Astrocyte (in vitro differentiated cells and primary cell): ENCODE measurements around the gene CD1E. TPM values are rescaled to one million over a fixed set of nuclear protein-coding genes. Genes with fewer than 3 reads are reported as not detected.

Source experiments
- DNase-seq: peaks from one replicate; pipeline ENCODE4 v3.0.0-alpha.2; 2010; ENCODE audit warnings: low read depth
- FAIRE-seq: peaks from 2 replicates; lab custom pipeline; 2011; peaks lifted over from hg19 to GRCh38; lab: Jason Lieb, UNC
- H2AFZ ChIP-seq: 2 replicates; pipeline ENCODE4 v1.6.0; 2012; ENCODE audit warnings: low read depth, low read length, inconsistent platforms
- H3K27ac ChIP-seq: 2 replicates; pipeline ENCODE4 v1.5.1; 2011; ENCODE audit warnings: low read depth, low read length, inconsistent platforms
- H3K27me3 ChIP-seq: 2 replicates; pipeline ENCODE4 v1.6.0; 2011; ENCODE audit warnings: low read length, inconsistent platforms; ENCODE audit not compliant: insufficient read depth
- H3K36me3 ChIP-seq: 2 replicates; pipeline ENCODE4 v1.5.1; 2011; ENCODE audit warnings: low read length, inconsistent platforms; ENCODE audit not compliant: insufficient read depth
- H3K4me1 ChIP-seq: 2 replicates; pipeline ENCODE4 v1.5.1; 2011; ENCODE audit warnings: low read length, inconsistent platforms; ENCODE audit not compliant: insufficient read depth
- H3K4me2 ChIP-seq: 2 replicates; pipeline ENCODE4 v1.6.0; 2012; ENCODE audit warnings: low read length, inconsistent platforms
- H3K4me3 ChIP-seq: 2 replicates; pipeline ENCODE4 v1.5.1; 2011; ENCODE audit warnings: low read depth, mild to moderate bottlenecking, low read length, inconsistent platforms; ENCODE audit not compliant: insufficient read depth
- H3K79me2 ChIP-seq: 2 replicates; pipeline ENCODE4 v1.6.0; 2012; ENCODE audit warnings: mild to moderate bottlenecking, low read length, inconsistent platforms; ENCODE audit not compliant: insufficient read depth
- H3K9ac ChIP-seq: 2 replicates; pipeline ENCODE4 v1.6.0; 2012; ENCODE audit warnings: mild to moderate bottlenecking, low read length, inconsistent platforms
- H3K9me3 ChIP-seq: 2 replicates; pipeline ENCODE4 v1.5.1; 2012; ENCODE audit warnings: low read depth, mild to moderate bottlenecking, low read length, inconsistent platforms; ENCODE audit not compliant: insufficient read depth
- H4K20me1 ChIP-seq: 2 replicates; pipeline ENCODE4 v1.6.0; 2012; ENCODE audit warnings: low read length, inconsistent platforms; ENCODE audit not compliant: insufficient read depth
- H3K27ac Mint-ChIP-seq: one replicate; pipeline ENCODE4 v1.8.0; 2021; ENCODE audit warnings: mild to moderate bottlenecking, mixed read lengths; ENCODE audit not compliant: unreplicated experiment
- H3K27me3 Mint-ChIP-seq: one replicate; pipeline ENCODE4 v1.8.0; 2021; ENCODE audit warnings: low read depth, mixed read lengths; ENCODE audit not compliant: unreplicated experiment
- H3K36me3 Mint-ChIP-seq: one replicate; pipeline ENCODE4 v1.8.0; 2021; ENCODE audit warnings: low read depth, mixed read lengths; ENCODE audit not compliant: unreplicated experiment
- H3K4me1 Mint-ChIP-seq: one replicate; pipeline ENCODE4 v1.8.0; 2021; ENCODE audit warnings: low read depth, mixed read lengths; ENCODE audit not compliant: unreplicated experiment
- H3K4me3 Mint-ChIP-seq: one replicate; pipeline ENCODE4 v1.8.0; 2021; ENCODE audit warnings: mild to moderate bottlenecking, moderate library complexity, mixed read lengths; ENCODE audit not compliant: unreplicated experiment
- H3K9me3 Mint-ChIP-seq: one replicate; pipeline ENCODE4 v1.8.0; 2021; ENCODE audit warnings: mild to moderate bottlenecking, mixed read lengths; ENCODE audit not compliant: unreplicated experiment
- CTCF ChIP-seq: IDR thresholded peaks from 2 replicates; pipeline ENCODE4 v1.5.1; 2011; ENCODE audit warnings: low read depth, mild to moderate bottlenecking, inconsistent platforms, low read length, moderate library complexity; ENCODE audit not compliant: insufficient read depth
- EZH2 ChIP-seq: IDR thresholded peaks from 2 replicates; pipeline ENCODE4 v1.6.1; 2012; ENCODE audit warnings: mild to moderate bottlenecking, low read length, inconsistent platforms; ENCODE audit not compliant: insufficient read depth
- total RNA-seq: library from RNA; stranded (reverse); gene quantifications from 2 replicates; pipeline ENCODE4 v1.2.1, GENCODE V29; 2021

CD1E gene
- total RNA-seq, 1 donor from 2014 or later = not detected

GRCh38 chr1:158323866-158324265, 29.8 kb upstream of the CD1E start:
- no peak for TF ChIP-seq EZH2
- TF ChIP-seq CTCF = no peak
- Mint-ChIP-seq H3K27me3 (peaks cover 1% of the 10 kb centered on the region), H3K9me3 (no peaks in the 10 kb centered on the region), H3K4me3 (no peak overlapping the region), H3K36me3 (no peaks in the 10 kb centered on the region), H3K4me1 (no peaks in the 10 kb centered on the region), H3K27ac (no peak overlapping the region)
- Histone ChIP-seq H3K9me3 (no peaks in the 10 kb centered on the region), H3K79me2 (no peaks in the 10 kb centered on the region), H3K4me1 (no peaks in the 10 kb centered on the region), H3K27ac (no peak overlapping the region), H3K4me3 (no peak overlapping the region), H4K20me1 (no peaks in the 10 kb centered on the region), H3K27me3 (no peaks in the 10 kb centered on the region), H3K9ac (no peak overlapping the region), H3K4me2 (no peak overlapping the region), H2AFZ (no peak overlapping the region), H3K36me3 (no peaks in the 10 kb centered on the region)
- FAIRE-seq (no peak), DNase-seq (no peak)

- Histone ChIP-seq H3K27me3 (no peaks in the 10 kb centered on the region), H3K79me2 (no peaks in the 10 kb centered on the region), H2AFZ (no peak overlapping the region), H3K4me1 (no peaks in the 10 kb centered on the region), H3K4me2 (no peak overlapping the region), H3K36me3 (no peaks in the 10 kb centered on the region), H3K9ac (no peak overlapping the region), H3K4me3 (no peak overlapping the region), H4K20me1 (no peaks in the 10 kb centered on the region), H3K27ac (no peak overlapping the region), H3K9me3 (no peaks in the 10 kb centered on the region)
- no peak for DNase-seq
- peaks cover 1% of the 10 kb centered on the region for H3K27me3 Mint-ChIP-seq
- TF ChIP-seq CTCF (no peak), EZH2 (no peak)
- H3K36me3 Mint-ChIP-seq = no peaks in the 10 kb centered on the region
- no peak for FAIRE-seq
- no peak overlapping the region for H3K4me3 Mint-ChIP-seq
- H3K9me3 Mint-ChIP-seq = no peaks in the 10 kb centered on the region
- H3K27ac Mint-ChIP-seq = no peak overlapping the region
- H3K4me1 Mint-ChIP-seq = no peaks in the 10 kb centered on the region
Observed at GRCh38 chr1:158324395-158324794, 29.3 kb upstream of the CD1E start.

DNA sequence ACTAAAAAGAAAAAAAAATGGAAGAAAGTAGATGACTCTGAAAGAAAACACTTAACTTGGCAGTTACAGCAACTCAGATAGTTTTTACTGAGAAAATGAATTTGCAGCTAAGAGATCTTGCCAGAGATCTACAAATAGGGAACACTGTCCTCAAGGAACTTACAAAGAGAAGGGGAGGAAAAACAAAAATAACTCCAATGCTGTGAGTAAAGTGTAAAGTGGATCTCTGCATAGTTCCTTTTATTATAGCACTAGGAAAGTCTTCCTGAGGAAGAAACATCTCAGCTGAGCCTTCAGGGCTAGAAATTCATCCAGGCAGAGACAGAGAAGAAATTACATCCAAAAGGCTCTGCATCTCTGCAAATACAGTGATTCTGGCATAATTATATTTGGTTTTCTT, 26.2 kb upstream of the CD1E start:
- no peaks in the 10 kb centered on the region for H3K9me3 ChIP-seq
- no peak overlapping the region for H3K4me3 ChIP-seq
- no peak for FAIRE-seq
- H3K4me2 ChIP-seq = no peak overlapping the region
- DNase-seq = no peak
- Mint-ChIP-seq H3K9me3 (no peaks in the 10 kb centered on the region), H3K36me3 (no peaks in the 10 kb centered on the region), H3K4me3 (no peak overlapping the region), H3K4me1 (no peaks in the 10 kb centered on the region), H3K27ac (no peak overlapping the region), H3K27me3 (no peaks in the 10 kb centered on the region)
- H3K9ac ChIP-seq = no peak overlapping the region
- H3K4me1 ChIP-seq = no peaks in the 10 kb centered on the region
- TF ChIP-seq CTCF (no peak), EZH2 (no peak)
- H2AFZ ChIP-seq = no peak overlapping the region
- H4K20me1 ChIP-seq = no peaks in the 10 kb centered on the region
- H3K27ac ChIP-seq = no peak overlapping the region
- no peaks in the 10 kb centered on the region for H3K79me2 ChIP-seq
- H3K27me3 ChIP-seq = no peaks in the 10 kb centered on the region
- H3K36me3 ChIP-seq = no peaks in the 10 kb centered on the region
